ENCODE results near the gene ABLIM2. TPM values are rescaled to one million over a fixed set of nuclear protein-coding genes. Genes with fewer than 3 reads are reported as not detected.

The ABLIM2 gene
- total RNA-seq, 4 donors from 2014 or later: 4.2 to 28.5 (median 8.7) TPM

DNA sequence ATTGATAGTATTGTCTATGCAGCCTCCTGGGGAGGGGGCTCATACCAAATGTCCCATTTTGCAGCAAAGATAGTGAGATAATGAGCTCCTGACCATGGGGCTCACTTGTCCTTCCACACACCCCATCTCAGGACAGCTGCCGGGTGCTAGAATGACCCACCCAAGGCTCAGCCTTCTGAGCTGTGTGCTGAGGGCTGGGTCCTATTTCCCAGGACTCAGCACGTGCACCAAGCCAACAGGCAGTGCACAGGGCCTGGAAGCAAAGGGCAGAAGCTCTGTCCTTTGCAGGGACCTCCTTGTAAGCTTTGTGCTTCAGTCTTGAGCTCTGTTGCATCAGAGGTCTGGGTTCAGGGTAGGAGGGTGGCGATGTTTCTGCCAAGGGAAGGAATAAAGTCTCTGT is 11.2 kb upstream of the ABLIM2 start:
- Histone ChIP-seq H3K4me1 (no peaks in the 10 kb centered on the region), H3K4me3 (no peak overlapping the region), H3K27ac (replicated peaks in 1 of 4) (no peak overlapping the region), H3K9me3 (peaks cover 0 to 12% (median 9%) of the 10 kb centered on the region in 4 donors), H3K27me3 (peaks cover 0 to 11% (median 0%) of the 10 kb centered on the region in 4 donors), H3K36me3 (no peaks in the 10 kb centered on the region)
- TF ChIP-seq EP300 (IDR thresholded peaks at IDR 0.05) (no peak), POLR2AphosphoS5 (IDR thresholded peaks at IDR 0.05) (no peak), POLR2A (IDR thresholded peaks at IDR 0.05; ENCODE audit: low read depth) (no peak)
- TF ChIP-seq, protein P1, sequence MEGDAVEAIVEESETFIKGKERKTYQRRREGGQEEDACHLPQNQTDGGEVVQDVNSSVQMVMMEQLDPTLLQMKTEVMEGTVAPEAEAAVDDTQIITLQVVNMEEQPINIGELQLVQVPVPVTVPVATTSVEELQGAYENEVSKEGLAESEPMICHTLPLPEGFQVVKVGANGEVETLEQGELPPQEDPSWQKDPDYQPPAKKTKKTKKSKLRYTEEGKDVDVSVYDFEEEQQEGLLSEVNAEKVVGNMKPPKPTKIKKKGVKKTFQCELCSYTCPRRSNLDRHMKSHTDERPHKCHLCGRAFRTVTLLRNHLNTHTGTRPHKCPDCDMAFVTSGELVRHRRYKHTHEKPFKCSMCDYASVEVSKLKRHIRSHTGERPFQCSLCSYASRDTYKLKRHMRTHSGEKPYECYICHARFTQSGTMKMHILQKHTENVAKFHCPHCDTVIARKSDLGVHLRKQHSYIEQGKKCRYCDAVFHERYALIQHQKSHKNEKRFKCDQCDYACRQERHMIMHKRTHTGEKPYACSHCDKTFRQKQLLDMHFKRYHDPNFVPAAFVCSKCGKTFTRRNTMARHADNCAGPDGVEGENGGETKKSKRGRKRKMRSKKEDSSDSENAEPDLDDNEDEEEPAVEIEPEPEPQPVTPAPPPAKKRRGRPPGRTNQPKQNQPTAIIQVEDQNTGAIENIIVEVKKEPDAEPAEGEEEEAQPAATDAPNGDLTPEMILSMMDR (IDR thresholded peaks at IDR 0.05): no peak
- WGBS: 85% methylated on average over 3 of the region's 3 CpGs
- intact Hi-C loops (cut with DNase I): loop anchor here (10.0 kb wide), 1 partner anchor 235 kb away; no protein-coding TSS in a partner anchor
- DNase-seq (ENCODE audit: extremely low spot score): no peak

DNA sequence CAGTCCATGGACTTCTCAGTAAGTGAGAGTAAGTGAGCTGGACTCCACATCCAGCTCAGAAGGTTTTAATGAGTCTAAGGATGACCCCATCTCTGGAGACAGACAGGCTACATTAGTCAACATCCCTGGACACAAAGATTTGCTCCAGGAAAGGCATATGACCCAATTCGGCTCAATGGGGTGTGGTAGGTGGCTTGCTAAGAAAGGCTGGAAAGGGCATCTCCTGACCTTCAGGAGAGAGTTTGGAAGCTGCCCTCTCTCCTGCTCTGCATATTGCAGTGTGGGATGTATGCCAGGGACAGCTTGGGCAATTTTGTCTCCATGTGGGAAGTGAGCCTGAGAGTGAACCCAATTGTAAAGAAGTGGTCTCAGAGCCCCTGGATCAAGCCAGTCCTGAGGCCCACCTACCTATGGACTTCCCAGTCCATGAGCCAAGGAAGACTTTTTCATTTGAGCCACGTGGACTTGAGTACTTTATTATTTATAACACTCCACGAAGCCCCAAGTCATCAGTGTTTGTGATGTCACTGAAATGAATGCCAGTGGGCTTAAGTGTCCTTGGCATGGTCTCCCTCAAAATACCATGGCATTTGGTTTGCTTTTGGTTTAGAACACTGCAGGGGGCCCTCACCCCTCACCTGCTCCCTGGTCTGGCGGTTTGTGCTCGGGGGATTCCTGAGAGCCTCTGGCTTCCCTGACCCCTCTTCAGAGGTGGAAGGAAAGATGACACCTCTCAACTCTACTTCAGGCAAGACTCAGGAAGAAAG is 10.4 kb upstream of the ABLIM2 start:
- intact Hi-C loops (cut with DNase I): no loop called here
- no peak for DNase-seq (ENCODE audit: extremely low spot score)
- H3K36me3 ChIP-seq: no peaks in the 10 kb centered on the region
- no peaks in the 10 kb centered on the region for H3K4me1 ChIP-seq
- H3K27ac ChIP-seq (replicated peaks in 1 of 4): no peak overlapping the region
- no peak overlapping the region for H3K4me3 ChIP-seq
- peaks cover 0 to 11% (median 0%) of the 10 kb centered on the region in 4 donors for H3K27me3 ChIP-seq
- peaks cover 0 to 12% (median 9%) of the 10 kb centered on the region in 4 donors for H3K9me3 ChIP-seq
- WGBS: 78% methylated on average over 5 of the region's 5 CpGs
- TF ChIP-seq POLR2A (IDR thresholded peaks at IDR 0.05; ENCODE audit: low read depth): no peak
- TF ChIP-seq, protein P1 (IDR thresholded peaks at IDR 0.05): no peak
- no peak for TF ChIP-seq EP300 (IDR thresholded peaks at IDR 0.05)
- no peak for TF ChIP-seq POLR2AphosphoS5 (IDR thresholded peaks at IDR 0.05)

DNA sequence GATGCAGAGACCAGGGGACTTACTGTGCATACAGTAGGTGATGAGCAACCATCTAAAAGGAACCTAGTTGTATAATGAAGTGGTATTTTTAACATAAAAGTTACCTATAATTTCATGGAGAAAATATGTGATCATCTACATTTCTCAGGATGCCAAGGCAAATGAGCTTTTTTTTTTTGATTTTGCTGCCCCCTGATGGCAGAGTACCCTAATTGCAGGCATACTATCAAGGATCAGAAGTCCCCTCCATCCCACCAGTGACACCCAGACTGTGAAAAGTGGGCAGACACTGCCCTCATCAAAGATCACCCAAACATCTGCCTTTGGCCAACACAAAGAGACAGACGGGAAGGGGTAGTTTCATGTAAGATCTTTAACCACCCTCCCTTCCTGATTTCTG is 9.6 kb upstream of the ABLIM2 start:
- no peak for DNase-seq (ENCODE audit: extremely low spot score)
- no peak overlapping the region for H3K27ac ChIP-seq (replicated peaks in 1 of 4)
- H3K4me1 ChIP-seq: no peaks in the 10 kb centered on the region
- peaks cover 0 to 11% (median 0%) of the 10 kb centered on the region in 4 donors for H3K27me3 ChIP-seq
- H3K4me3 ChIP-seq: no peak overlapping the region
- TF ChIP-seq, protein P1 (IDR thresholded peaks at IDR 0.05): peak in 1 of 3 experiments; percentile 28
- no peak for TF ChIP-seq POLR2AphosphoS5 (IDR thresholded peaks at IDR 0.05)
- H3K9me3 ChIP-seq: peaks cover 0 to 12% (median 9%) of the 10 kb centered on the region in 4 donors
- no peaks in the 10 kb centered on the region for H3K36me3 ChIP-seq
- intact Hi-C loops (cut with DNase I): no loop called here
- WGBS: 71% methylated on average over 1 of the region's 1 CpG

- intact Hi-C loops (cut with DNase I): no loop called here
- Histone ChIP-seq H3K9me3 (peaks cover 0 to 12% (median 9%) of the 10 kb centered on the region in 4 donors), H3K36me3 (no peaks in the 10 kb centered on the region), H3K27me3 (peaks cover 0 to 11% (median 0%) of the 10 kb centered on the region in 4 donors), H3K4me3 (no peak overlapping the region), H3K27ac (replicated peaks in 1 of 4) (no peak overlapping the region), H3K4me1 (no peaks in the 10 kb centered on the region)
- no peak for DNase-seq (ENCODE audit: extremely low spot score)
- 45% methylated on average over 2 of the region's 2 CpGs for WGBS
- TF ChIP-seq POLR2A (IDR thresholded peaks at IDR 0.05; ENCODE audit: low read depth): no peak
These were observed 9.2 kb upstream of the ABLIM2 start for GRCh38 chr4:8167815-8168214.

- peaks cover 0 to 12% (median 9%) of the 10 kb centered on the region in 4 donors for H3K9me3 ChIP-seq
- no peak for DNase-seq (ENCODE audit: extremely low spot score)
- intact Hi-C loops (cut with DNase I): no loop called here
- 67% methylated on average over 2 of the region's 2 CpGs for WGBS
- peaks cover 0 to 11% (median 0%) of the 10 kb centered on the region in 4 donors for H3K27me3 ChIP-seq
- H3K4me3 ChIP-seq: no peak overlapping the region
- H3K36me3 ChIP-seq: no peaks in the 10 kb centered on the region
- TF ChIP-seq EP300 (IDR thresholded peaks at IDR 0.05): no peak
- TF ChIP-seq POLR2A (IDR thresholded peaks at IDR 0.05; ENCODE audit: low read depth): no peak
- TF ChIP-seq, protein P1 (IDR thresholded peaks at IDR 0.05): no peak
- no peak for TF ChIP-seq POLR2AphosphoS5 (IDR thresholded peaks at IDR 0.05)
- H3K4me1 ChIP-seq: no peaks in the 10 kb centered on the region
- no peak overlapping the region for H3K27ac ChIP-seq (replicated peaks in 1 of 4)
These were observed 8.7 kb upstream of the ABLIM2 start for GRCh38 chr4:8167291-8167690.
